WTC11 (cell line): ENCODE data around the gene PHLPP2. TPM values are rescaled to one million over a fixed set of nuclear protein-coding genes. Genes with fewer than 3 reads are reported as not detected.

Experiments
- ATF3 ChIP-seq: sonication (generic); formaldehyde crosslinking; conservative IDR thresholded peaks from 2 replicates; pipeline ENCODE4 v1.8.1; 2022; ENCODE audit warnings: mild to moderate bottlenecking, missing genetic modification reagents
- CBFB ChIP-seq: sonication (generic); formaldehyde crosslinking; IDR thresholded peaks from 2 replicates; pipeline ENCODE4 v1.8.1; 2022; ENCODE audit warnings: mild to moderate bottlenecking, low read depth, missing genetic modification reagents
- E2F5 ChIP-seq: sonication (generic); formaldehyde crosslinking; IDR thresholded peaks from 2 replicates; pipeline ENCODE4 v1.8.1; 2022; ENCODE audit warnings: mild to moderate bottlenecking, moderate library complexity, missing genetic modification reagents
- ELF4 ChIP-seq: sonication (generic); formaldehyde crosslinking; IDR thresholded peaks from 2 replicates; pipeline ENCODE4 v1.8.1; 2022; ENCODE audit warnings: low read depth, mild to moderate bottlenecking, moderate library complexity, missing genetic modification reagents
- EMX1 ChIP-seq: fragments of 250-450 bp; sonication (Bioruptor Pico); IDR thresholded peaks from 2 replicates; pipeline ENCODE4 v1.8.0; 2021; ENCODE audit warnings: mild to moderate bottlenecking
- FOXJ3 ChIP-seq: sonication (generic); formaldehyde crosslinking; IDR thresholded peaks from 2 replicates; pipeline ENCODE4 v1.9.0; 2021; ENCODE audit warnings: missing genetic modification reagents, mild to moderate bottlenecking, borderline replicate concordance
- FOXK1 ChIP-seq: sonication (generic); formaldehyde crosslinking; IDR thresholded peaks from 2 replicates; pipeline ENCODE4 v1.8.0; 2022; ENCODE audit warnings: mild to moderate bottlenecking, moderate library complexity, missing genetic modification reagents
- GABPB1 ChIP-seq: sonication (generic); formaldehyde crosslinking; IDR thresholded peaks from 2 replicates; pipeline ENCODE4 v1.8.1; 2023; ENCODE audit warnings: mild to moderate bottlenecking, missing genetic modification reagents
- HMGXB4 ChIP-seq: sonication (generic); formaldehyde crosslinking; IDR thresholded peaks from 2 replicates; pipeline ENCODE4 v1.8.1; 2023; ENCODE audit warnings: mild to moderate bottlenecking, moderate library complexity, missing genetic modification reagents
- IRF1 ChIP-seq: sonication (generic); formaldehyde crosslinking; IDR thresholded peaks from 2 replicates; pipeline ENCODE4 v1.8.0; 2023; ENCODE audit warnings: missing genetic modification reagents
- KAT7 ChIP-seq: sonication (generic); formaldehyde crosslinking; IDR thresholded peaks from 2 replicates; pipeline ENCODE4 v1.8.1; 2023; ENCODE audit warnings: missing genetic modification reagents, mild to moderate bottlenecking, borderline replicate concordance
- MLX ChIP-seq: sonication (generic); formaldehyde crosslinking; IDR thresholded peaks from 2 replicates; pipeline ENCODE4 v1.8.1; 2023; ENCODE audit warnings: mild to moderate bottlenecking, missing genetic modification reagents, moderate library complexity
- MXD4 ChIP-seq: fragments of 250-450 bp; sonication (Bioruptor Pico); IDR thresholded peaks from 2 replicates; pipeline ENCODE4 v1.8.0; 2021; ENCODE audit warnings: mild to moderate bottlenecking, moderate library complexity, borderline replicate concordance
- OVOL2 ChIP-seq: fragments of 250-450 bp; sonication (Bioruptor Pico); IDR thresholded peaks from 2 replicates; pipeline ENCODE4 v1.9.0; 2021; ENCODE audit warnings: mild to moderate bottlenecking, borderline replicate concordance
- PREB ChIP-seq: sonication (generic); formaldehyde crosslinking; IDR thresholded peaks from 2 replicates; pipeline ENCODE4 v1.8.1; 2022; ENCODE audit warnings: mild to moderate bottlenecking, missing genetic modification reagents, moderate library complexity, borderline replicate concordance
- SMAD3 ChIP-seq: sonication (generic); formaldehyde crosslinking; IDR thresholded peaks from 2 replicates; pipeline ENCODE4 v1.8.0; 2022; ENCODE audit warnings: missing genetic modification reagents, mild to moderate bottlenecking, borderline replicate concordance
- SOX15 ChIP-seq: fragments of 250-450 bp; sonication (Bioruptor Pico); IDR thresholded peaks from 2 replicates; pipeline ENCODE4 v1.9.0; 2021; ENCODE audit warnings: mild to moderate bottlenecking
- TEAD4 ChIP-seq: sonication (generic); formaldehyde crosslinking; IDR thresholded peaks from 2 replicates; pipeline ENCODE4 v1.8.0; 2022; ENCODE audit warnings: mild to moderate bottlenecking, missing genetic modification reagents
- USF2 ChIP-seq: sonication (generic); formaldehyde crosslinking; IDR thresholded peaks from 2 replicates; pipeline ENCODE4 v1.8.1; 2023; ENCODE audit warnings: mild to moderate bottlenecking, missing genetic modification reagents, moderate library complexity
- ZBTB21 ChIP-seq: sonication (generic); formaldehyde crosslinking; IDR thresholded peaks from 2 replicates; pipeline ENCODE4 v1.8.1; 2023; ENCODE audit warnings: mild to moderate bottlenecking, missing genetic modification reagents, borderline replicate concordance
- ZBTB43 ChIP-seq: sonication (generic); formaldehyde crosslinking; IDR thresholded peaks from 2 replicates; pipeline ENCODE4 v1.8.1; 2023; ENCODE audit warnings: mild to moderate bottlenecking, missing genetic modification reagents
- ZNF121 ChIP-seq: sonication (generic); formaldehyde crosslinking; IDR thresholded peaks from 2 replicates; pipeline ENCODE4 v1.8.0; 2023; ENCODE audit warnings: missing genetic modification reagents
- ZNF281 ChIP-seq: sonication (generic); formaldehyde crosslinking; IDR thresholded peaks from 2 replicates; pipeline ENCODE4 v1.8.0; 2023; ENCODE audit warnings: mild to moderate bottlenecking, missing genetic modification reagents
- ZNF396 ChIP-seq: fragments of 250-450 bp; sonication (Bioruptor Pico); IDR thresholded peaks from 2 replicates; pipeline ENCODE4 v1.8.0; 2021; ENCODE audit warnings: mild to moderate bottlenecking, moderate library complexity, borderline replicate concordance
- ZNF423 ChIP-seq: fragments of 250-450 bp; sonication (Bioruptor Pico); IDR thresholded peaks from 2 replicates; pipeline ENCODE4 v2.1.2; 2022; ENCODE audit warnings: mild to moderate bottlenecking, moderate library complexity
- ZNF671 ChIP-seq: fragments of 250-450 bp; sonication (Bioruptor Pico); IDR thresholded peaks from 2 replicates; pipeline ENCODE4 v1.8.0; 2021; ENCODE audit warnings: mild to moderate bottlenecking
- ZSCAN18 ChIP-seq: fragments of 250-450 bp; sonication (Bioruptor Pico); IDR thresholded peaks from 2 replicates; pipeline ENCODE4 v2.1.2; 2022; ENCODE audit warnings: mild to moderate bottlenecking, moderate library complexity
- total RNA-seq: library from RNA; stranded (reverse); gene quantifications from 3 replicates; pipeline ENCODE4 v1.2.3, GENCODE V29; 2021

PHLPP2 gene
- total RNA-seq, 1 experiment from 2014 or later: 29.3 TPM

GRCh38 chr16:71626018-71626857 is 98.3 kb downstream of the PHLPP2 start, which contains the start of gene MARVELD3 (continued):
- TF ChIP-seq MLX (CRISPR knock-in tag) (no peak), SOX15 (no peak), TEAD4 (peak; percentile 34; the same call in 1 of the 2 replicates), FOXK1 (peak; percentile 81; the same call in 1 of the 2 replicates), ZSCAN18 (CRISPR knock-in tag) (no peak), OVOL2 (CRISPR knock-in tag) (no peak), CBFB (CRISPR knock-in tag) (no peak), ZNF281 (CRISPR knock-in tag) (no peak), EMX1 (CRISPR knock-in tag) (no peak), PREB (CRISPR knock-in tag) (no peak), ZBTB43 (CRISPR knock-in tag) (no peak), HMGXB4 (CRISPR knock-in tag) (peak; percentile 92; the same call in 1 of the 2 replicates), USF2 (CRISPR knock-in tag) (peak; percentile 59), ZNF121 (CRISPR knock-in tag) (0 out of 2 replicates have a peak, but pooled peaks have one; percentile 1), ZNF396 (CRISPR knock-in tag) (no peak), IRF1 (CRISPR knock-in tag) (peak; percentile 54; the same call in 1 of the 2 replicates), FOXJ3 (CRISPR knock-in tag) (no peak), ZNF671 (CRISPR knock-in tag) (no peak), KAT7 (CRISPR knock-in tag) (no peak), ELF4 (CRISPR knock-in tag) (no peak), ZBTB21 (CRISPR knock-in tag) (no peak), SMAD3 (CRISPR knock-in tag) (no peak), ATF3 (CRISPR knock-in tag) (no peak), MXD4 (CRISPR knock-in tag) (no peak), E2F5 (CRISPR knock-in tag) (0 out of 2 replicates have a peak, but pooled peaks have one; percentile 68), GABPB1 (CRISPR knock-in tag) (no peak), ZNF423 (CRISPR knock-in tag) (no peak)
